Activated CD8-positive, alpha-beta T cell treated with anti-CD3 and anti-CD28 coated beads for 36 hours (primary cell): ENCODE data around the gene ADARB2. TPM values are rescaled to one million over a fixed set of nuclear protein-coding genes. Genes with fewer than 3 reads are reported as not detected.

Experiments used
- ATAC-seq: fragments of 200-7000 bp; cut with Tn5 transposase; one replicate; pipeline ENCODE4 v1.10.0; 2021; ENCODE audit warnings: mild to moderate bottlenecking, moderate library complexity
- CTCF ChIA-PET: fragments of 350-600 bp; sonication (Branson Sonifier 250); formaldehyde crosslinking; loops from one replicate; lab custom pipeline; 2021; ENCODE audit warnings: antibody characterized with exemption; lab: Charles Lee
- POLR2A ChIA-PET: fragments of 350-600 bp; sonication (Branson Sonifier 250); formaldehyde crosslinking; loops from one replicate; lab custom pipeline; 2021; ENCODE audit warnings: antibody characterized with exemption; lab: Charles Lee
- DNase-seq: peaks from one replicate; pipeline ENCODE4 v3.0.0-alpha.2; 2020
- H3K27ac Mint-ChIP-seq: one replicate; pipeline ENCODE4 v1.8.0; 2021; ENCODE audit warnings: mild to moderate bottlenecking, mixed read lengths
- H3K27me3 Mint-ChIP-seq: one replicate; pipeline ENCODE4 v1.8.0; 2021; ENCODE audit warnings: mixed read lengths
- H3K36me3 Mint-ChIP-seq: one replicate; pipeline ENCODE4 v1.8.0; 2021; ENCODE audit warnings: low read depth, mixed read lengths
- H3K4me1 Mint-ChIP-seq: one replicate; pipeline ENCODE4 v1.8.0; 2021; ENCODE audit warnings: low read depth, mixed read lengths
- H3K4me3 Mint-ChIP-seq: one replicate; pipeline ENCODE4 v1.8.0; 2021; ENCODE audit warnings: mild to moderate bottlenecking, moderate library complexity, mixed read lengths
- H3K9me3 Mint-ChIP-seq: one replicate; pipeline ENCODE4 v1.8.0; 2021; ENCODE audit warnings: mixed read lengths
- intact Hi-C: fragments of 100-400 bp; cut with micrococcal nuclease; formaldehyde crosslinking; loops from one replicate; pipeline ENCODE4 v1.10.0; 2022
- total RNA-seq, 2 experiments: library from RNA; stranded (reverse); gene quantifications; one replicate each; pipeline ENCODE4 v1.2.3, GENCODE V29; 2021
- TF ChIP-seq, protein P1 (sequence below): fragments of 200-600 bp; IDR thresholded peaks from one replicate; pipeline ENCODE4 v1.8.0; 2022; ENCODE audit warnings: antibody characterized with exemption, mild to moderate bottlenecking

Gene ADARB2
- total RNA-seq, 2 experiments from 2014 or later: 1.3 to 1.6 TPM

DNA sequence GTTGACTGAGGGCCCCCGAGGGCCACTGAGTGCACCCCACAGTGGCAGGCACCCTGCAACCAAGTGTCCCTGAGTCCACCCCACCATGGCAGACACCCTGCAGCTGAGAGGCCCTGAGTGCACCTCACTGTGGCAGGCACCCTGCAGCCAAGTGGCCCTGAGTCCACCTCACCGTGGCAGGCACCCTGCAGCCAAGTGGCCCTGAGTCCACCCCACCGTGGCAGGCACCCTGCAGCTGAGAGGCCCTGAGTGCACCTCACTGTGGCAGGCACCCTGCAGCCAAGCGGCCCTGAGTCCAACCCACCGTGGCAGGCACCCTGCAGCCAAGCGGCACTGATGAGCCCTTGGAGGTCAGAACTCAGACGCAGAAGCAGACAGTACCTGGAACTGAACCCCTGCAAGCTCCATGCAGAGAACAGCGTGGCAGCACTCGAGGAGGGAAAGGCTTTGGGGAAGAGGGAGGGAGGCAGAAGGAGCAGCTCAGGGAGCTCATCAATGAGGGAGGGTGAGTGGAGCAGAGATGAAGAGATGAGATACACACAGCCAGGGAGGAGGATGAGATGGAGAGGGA, 524.7 kb downstream of the ADARB2 start:
- ChIA-PET CTCF (no interaction called here), POLR2A (no interaction called here)
- no peak for ATAC-seq
- H3K9me3 Mint-ChIP-seq: no peaks in the 10 kb centered on the region
- DNase-seq: no peak
- H3K36me3 Mint-ChIP-seq: no peaks in the 10 kb centered on the region
- H3K4me1 Mint-ChIP-seq: no peaks in the 10 kb centered on the region
- intact Hi-C loops: no loop called here
- TF ChIP-seq, protein P1, sequence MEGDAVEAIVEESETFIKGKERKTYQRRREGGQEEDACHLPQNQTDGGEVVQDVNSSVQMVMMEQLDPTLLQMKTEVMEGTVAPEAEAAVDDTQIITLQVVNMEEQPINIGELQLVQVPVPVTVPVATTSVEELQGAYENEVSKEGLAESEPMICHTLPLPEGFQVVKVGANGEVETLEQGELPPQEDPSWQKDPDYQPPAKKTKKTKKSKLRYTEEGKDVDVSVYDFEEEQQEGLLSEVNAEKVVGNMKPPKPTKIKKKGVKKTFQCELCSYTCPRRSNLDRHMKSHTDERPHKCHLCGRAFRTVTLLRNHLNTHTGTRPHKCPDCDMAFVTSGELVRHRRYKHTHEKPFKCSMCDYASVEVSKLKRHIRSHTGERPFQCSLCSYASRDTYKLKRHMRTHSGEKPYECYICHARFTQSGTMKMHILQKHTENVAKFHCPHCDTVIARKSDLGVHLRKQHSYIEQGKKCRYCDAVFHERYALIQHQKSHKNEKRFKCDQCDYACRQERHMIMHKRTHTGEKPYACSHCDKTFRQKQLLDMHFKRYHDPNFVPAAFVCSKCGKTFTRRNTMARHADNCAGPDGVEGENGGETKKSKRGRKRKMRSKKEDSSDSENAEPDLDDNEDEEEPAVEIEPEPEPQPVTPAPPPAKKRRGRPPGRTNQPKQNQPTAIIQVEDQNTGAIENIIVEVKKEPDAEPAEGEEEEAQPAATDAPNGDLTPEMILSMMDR: no peak
- H3K27ac Mint-ChIP-seq: no peak overlapping the region
- no peaks in the 10 kb centered on the region for H3K27me3 Mint-ChIP-seq
- H3K4me3 Mint-ChIP-seq: no peak overlapping the region

DNA sequence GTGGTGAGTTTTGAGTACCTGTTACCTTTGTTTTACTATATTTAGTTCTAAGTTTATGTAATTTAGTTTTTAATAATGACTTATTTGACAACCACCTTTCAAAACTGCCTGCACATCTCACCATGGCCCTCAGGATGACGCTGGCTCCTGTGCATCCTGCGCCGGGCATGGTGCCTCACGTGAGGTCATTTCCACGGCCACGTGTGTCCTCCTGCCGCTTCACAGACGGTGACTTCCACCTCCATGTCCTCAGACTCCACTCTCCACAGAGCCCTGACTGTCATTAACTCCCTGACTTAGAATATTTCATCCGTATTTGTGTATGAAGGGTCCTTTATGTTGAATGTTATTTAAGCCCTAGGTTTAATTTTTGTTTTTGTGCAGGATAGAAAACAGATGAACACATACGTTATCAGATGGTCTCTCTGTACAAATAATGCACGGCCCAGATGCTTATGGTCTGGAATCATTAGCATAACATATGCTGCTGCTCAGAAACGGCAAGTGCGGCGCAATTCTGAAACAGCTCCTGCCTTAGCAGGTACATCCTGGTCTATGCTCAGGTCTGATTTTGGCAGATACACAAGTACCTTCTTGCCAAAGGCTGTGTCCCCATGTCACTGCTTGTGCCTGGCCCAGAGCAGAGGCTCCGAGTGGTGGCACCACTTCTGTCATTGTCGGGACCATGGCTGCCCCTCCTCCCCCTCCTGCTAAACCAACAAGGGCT, 525.3 kb downstream of the ADARB2 start:
- Mint-ChIP-seq H3K36me3 (no peaks in the 10 kb centered on the region), H3K4me3 (no peak overlapping the region), H3K4me1 (no peaks in the 10 kb centered on the region), H3K9me3 (no peaks in the 10 kb centered on the region), H3K27ac (no peak overlapping the region), H3K27me3 (no peaks in the 10 kb centered on the region)
- TF ChIP-seq, protein P1: no peak
- DNase-seq (no peak), ATAC-seq (no peak)
- ChIA-PET CTCF (no interaction called here), POLR2A (no interaction called here)
- intact Hi-C loops: no loop called here

DNA sequence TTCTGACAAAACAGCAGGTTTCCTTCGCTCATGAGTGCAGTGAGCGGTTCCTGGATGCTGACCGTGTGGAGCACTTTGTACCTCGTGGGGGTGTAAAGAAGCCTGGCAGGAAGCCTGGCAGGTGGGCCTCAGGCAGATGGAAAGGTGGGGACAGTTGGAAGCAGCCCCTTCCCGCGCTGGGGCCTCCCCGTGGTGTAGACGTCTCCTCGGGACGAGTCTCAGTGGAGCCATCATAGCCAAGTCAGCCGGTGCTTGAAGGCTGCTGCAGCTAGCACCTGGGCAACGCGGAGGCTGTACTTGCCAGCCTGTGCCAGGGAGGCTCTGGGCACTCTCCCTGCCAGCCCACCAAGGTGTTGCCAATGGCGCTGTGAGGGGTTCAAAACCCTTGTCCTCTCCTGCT, 526.7 kb downstream of the ADARB2 start:
- ATAC-seq (no peak), DNase-seq (no peak)
- CTCF ChIA-PET: no interaction called here

DNA sequence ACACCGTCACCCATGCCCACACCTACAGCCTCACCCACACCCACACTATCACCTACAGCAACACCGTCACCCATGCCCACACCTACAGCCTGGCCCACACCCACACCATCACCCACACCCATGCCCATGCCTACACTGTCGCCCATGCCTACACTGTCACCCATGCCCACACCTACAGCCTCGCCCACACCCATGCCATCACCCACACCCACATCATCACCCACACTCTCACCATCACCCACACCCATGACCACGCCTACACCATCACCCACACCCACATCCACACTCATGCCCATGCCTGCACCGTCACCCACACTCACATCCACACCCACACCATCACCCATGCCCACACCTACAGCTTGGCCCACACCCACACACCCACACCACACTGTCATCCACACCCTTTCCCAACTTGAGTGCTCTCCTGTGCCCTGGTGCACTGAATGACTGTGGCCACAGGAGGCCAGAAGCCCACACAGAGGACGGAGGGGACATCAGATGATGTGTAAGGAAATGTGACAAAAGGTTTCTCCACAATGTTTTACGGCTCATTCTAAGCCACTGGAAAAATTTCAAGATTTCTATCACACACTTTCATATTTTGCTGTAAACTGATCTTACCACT, 527.9 kb downstream of the ADARB2 start:
- intact Hi-C loops: no loop called here
- ChIA-PET POLR2A (no interaction called here), CTCF (no interaction called here)
- TF ChIP-seq, protein P1: no peak
- DNase-seq (no peak), ATAC-seq (no peak)
- no peak overlapping the region for H3K27ac Mint-ChIP-seq
- no peaks in the 10 kb centered on the region for H3K27me3 Mint-ChIP-seq
- no peaks in the 10 kb centered on the region for H3K9me3 Mint-ChIP-seq
- H3K4me3 Mint-ChIP-seq: no peak overlapping the region
- H3K36me3 Mint-ChIP-seq: no peaks in the 10 kb centered on the region
- H3K4me1 Mint-ChIP-seq: no peaks in the 10 kb centered on the region

More for the DNA sequence above, 526.7 kb downstream of the ADARB2 start:
- Mint-ChIP-seq H3K9me3 (no peaks in the 10 kb centered on the region), H3K36me3 (no peaks in the 10 kb centered on the region), H3K4me3 (no peak overlapping the region), H3K27ac (no peak overlapping the region), H3K27me3 (no peaks in the 10 kb centered on the region), H3K4me1 (no peaks in the 10 kb centered on the region)
- POLR2A ChIA-PET: no interaction called here
- TF ChIP-seq, protein P1: no peak
- intact Hi-C loops: no loop called here
